Endodermal cell (in vitro differentiated cells): ENCODE results near the gene NKG7. TPM values are rescaled to one million over a fixed set of nuclear protein-coding genes. Genes with fewer than 3 reads are reported as not detected.

Source experiments
- DNase-seq: peaks from one replicate; pipeline ENCODE4 v3.0.0-alpha.2; 2017
- H3K27ac ChIP-seq: 2 replicates; pipeline ENCODE4 v1.5.1; 2013; ENCODE audit warnings: mild to moderate bottlenecking, low read depth, low read length, moderate library complexity
- H3K27me3 ChIP-seq: 2 replicates; pipeline ENCODE4 v1.6.1; 2013; ENCODE audit warnings: mild to moderate bottlenecking, low read length, moderate library complexity; ENCODE audit not compliant: insufficient read depth, control insufficient read depth, poor library complexity, severe bottlenecking
- H3K36me3 ChIP-seq: 2 replicates; pipeline ENCODE4 v1.7.0; 2013; ENCODE audit warnings: mild to moderate bottlenecking, low read length, moderate library complexity; ENCODE audit not compliant: control insufficient read depth, insufficient read depth
- H3K4me1 ChIP-seq: one replicate; pipeline ENCODE4 v1.7.0; 2013; ENCODE audit warnings: low read length; ENCODE audit not compliant: control insufficient read depth, insufficient read depth
- H3K4me3 ChIP-seq: 2 replicates; pipeline ENCODE4 v1.5.1; 2013; ENCODE audit warnings: mild to moderate bottlenecking, low read length, moderate library complexity
- H3K9ac ChIP-seq: 2 replicates; pipeline ENCODE4 v1.6.1; 2013; ENCODE audit warnings: mild to moderate bottlenecking, low read length, moderate library complexity; ENCODE audit not compliant: poor library complexity, severe bottlenecking; ENCODE audit errors: extremely low read depth
- H3K9me3 ChIP-seq: 2 replicates; pipeline ENCODE4 v1.6.1; 2013; ENCODE audit warnings: mild to moderate bottlenecking, low read length, moderate library complexity; ENCODE audit not compliant: control insufficient read depth
- H3K27ac Mint-ChIP-seq: 2 replicates; pipeline ENCODE4 v1.8.0; 2020; ENCODE audit warnings: mixed read lengths
- H3K27me3 Mint-ChIP-seq: 2 replicates; pipeline ENCODE4 v1.8.0; 2021; ENCODE audit warnings: mild to moderate bottlenecking, mixed read lengths; ENCODE audit not compliant: insufficient read depth
- H3K36me3 Mint-ChIP-seq: 2 replicates; pipeline ENCODE4 v1.8.0; 2020; ENCODE audit warnings: low read depth, mixed read lengths
- H3K4me1 Mint-ChIP-seq: 2 replicates; pipeline ENCODE4 v1.8.0; 2020; ENCODE audit warnings: mixed read lengths
- H3K4me3 Mint-ChIP-seq: 2 replicates; pipeline ENCODE4 v1.8.0; 2020; ENCODE audit warnings: mild to moderate bottlenecking, moderate library complexity, mixed read lengths
- H3K9me3 Mint-ChIP-seq: 2 replicates; pipeline ENCODE4 v1.8.0; 2020; ENCODE audit warnings: mild to moderate bottlenecking, mixed read lengths
- WGBS, 2 experiments: methylation state at CpG; one replicate each; pipeline versions ENCODE4 v1.1.5 to v1.1.7; 2013; ENCODE audit warnings: missing lambda C conversion rate in 2 of 2, mixed read lengths in 1 of 2; ENCODE audit not compliant: insufficient coverage in 1 of 2, insufficient read length in 1 of 2; 5-methylcytosine and 5-hydroxymethylcytosine counted together
- total RNA-seq, 2 donors: library from RNA; stranded (reverse); fragmentation: NEBNext Ultra II Directional in 1 of 2; extraction: Animal tissue kit (Norgen Biotek cat#: 25700) in 1 of 2; gene quantifications; 2 replicates in 1 of 2; 3 replicates in 1 of 2; pipeline ENCODE4 v1.2.1, GENCODE V29; 2021
- TF ChIP-seq, protein P1 (sequence below): fragments of 200-600 bp; sonication (generic); conservative IDR thresholded peaks from 2 replicates; pipeline ENCODE4 v1.5.0; 2021; ENCODE audit warnings: antibody characterized with exemption, mild to moderate bottlenecking

The NKG7 gene
- total RNA-seq, 2 donors from 2014 or later = not detected

DNA sequence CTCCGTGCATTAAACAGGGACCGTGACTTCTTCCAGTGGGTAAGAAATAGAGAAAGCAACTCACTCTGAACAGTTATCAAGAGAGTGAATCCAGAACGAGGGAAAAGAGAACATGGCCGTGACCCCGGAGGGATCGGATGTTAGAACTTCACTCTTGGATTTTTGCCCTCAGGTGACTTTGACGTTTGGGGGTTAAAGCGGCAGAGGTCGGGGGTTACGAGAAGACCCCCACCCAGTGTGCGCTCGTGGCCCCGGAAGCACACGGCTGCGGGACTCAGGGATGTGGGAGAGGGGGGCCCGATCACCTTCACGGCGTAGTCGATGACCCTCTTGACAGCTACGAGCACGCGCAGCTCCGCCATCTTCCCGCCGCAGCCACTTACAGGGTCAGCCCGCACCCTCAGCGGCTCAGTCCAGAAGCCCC, 6.5 kb downstream of the NKG7 start, which contains the start of gene ETFB:
TSS of gene ETFB (minus strand) at position 424 of the 424 bp plus-strand sequence. CDS start at position 362, 62 bp downstream.
- H3K4me3 Mint-ChIP-seq = peak within 1 kb of the TSS; percentile 99
- Histone ChIP-seq H3K4me3 (peak within 1 kb of the TSS; percentile 94), H3K9me3 (no peaks in the 10 kb centered on the region), H3K27me3 (no peaks in the 10 kb centered on the region), H3K36me3 (no peaks in the 10 kb centered on the region), H3K4me1 (peaks cover 17% of the 10 kb centered on the region), H3K9ac (peak within 1 kb of the TSS; percentile 86), H3K27ac (peak within 1 kb of the TSS; percentile 78)
- WGBS, 2 experiments = 1% methylated on average over 16 to 27 of the region's 27 CpGs
- no peaks in the 10 kb centered on the region for H3K9me3 Mint-ChIP-seq
- peaks cover 39% of the 10 kb centered on the region for H3K4me1 Mint-ChIP-seq
- no peak for DNase-seq
- peak within 1 kb of the TSS; percentile 99 for H3K27ac Mint-ChIP-seq
- H3K36me3 Mint-ChIP-seq = no peaks in the 10 kb centered on the region
- TF ChIP-seq, protein P1, sequence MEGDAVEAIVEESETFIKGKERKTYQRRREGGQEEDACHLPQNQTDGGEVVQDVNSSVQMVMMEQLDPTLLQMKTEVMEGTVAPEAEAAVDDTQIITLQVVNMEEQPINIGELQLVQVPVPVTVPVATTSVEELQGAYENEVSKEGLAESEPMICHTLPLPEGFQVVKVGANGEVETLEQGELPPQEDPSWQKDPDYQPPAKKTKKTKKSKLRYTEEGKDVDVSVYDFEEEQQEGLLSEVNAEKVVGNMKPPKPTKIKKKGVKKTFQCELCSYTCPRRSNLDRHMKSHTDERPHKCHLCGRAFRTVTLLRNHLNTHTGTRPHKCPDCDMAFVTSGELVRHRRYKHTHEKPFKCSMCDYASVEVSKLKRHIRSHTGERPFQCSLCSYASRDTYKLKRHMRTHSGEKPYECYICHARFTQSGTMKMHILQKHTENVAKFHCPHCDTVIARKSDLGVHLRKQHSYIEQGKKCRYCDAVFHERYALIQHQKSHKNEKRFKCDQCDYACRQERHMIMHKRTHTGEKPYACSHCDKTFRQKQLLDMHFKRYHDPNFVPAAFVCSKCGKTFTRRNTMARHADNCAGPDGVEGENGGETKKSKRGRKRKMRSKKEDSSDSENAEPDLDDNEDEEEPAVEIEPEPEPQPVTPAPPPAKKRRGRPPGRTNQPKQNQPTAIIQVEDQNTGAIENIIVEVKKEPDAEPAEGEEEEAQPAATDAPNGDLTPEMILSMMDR = no peak
- peaks cover 3% of the 10 kb centered on the region for H3K27me3 Mint-ChIP-seq

DNA sequence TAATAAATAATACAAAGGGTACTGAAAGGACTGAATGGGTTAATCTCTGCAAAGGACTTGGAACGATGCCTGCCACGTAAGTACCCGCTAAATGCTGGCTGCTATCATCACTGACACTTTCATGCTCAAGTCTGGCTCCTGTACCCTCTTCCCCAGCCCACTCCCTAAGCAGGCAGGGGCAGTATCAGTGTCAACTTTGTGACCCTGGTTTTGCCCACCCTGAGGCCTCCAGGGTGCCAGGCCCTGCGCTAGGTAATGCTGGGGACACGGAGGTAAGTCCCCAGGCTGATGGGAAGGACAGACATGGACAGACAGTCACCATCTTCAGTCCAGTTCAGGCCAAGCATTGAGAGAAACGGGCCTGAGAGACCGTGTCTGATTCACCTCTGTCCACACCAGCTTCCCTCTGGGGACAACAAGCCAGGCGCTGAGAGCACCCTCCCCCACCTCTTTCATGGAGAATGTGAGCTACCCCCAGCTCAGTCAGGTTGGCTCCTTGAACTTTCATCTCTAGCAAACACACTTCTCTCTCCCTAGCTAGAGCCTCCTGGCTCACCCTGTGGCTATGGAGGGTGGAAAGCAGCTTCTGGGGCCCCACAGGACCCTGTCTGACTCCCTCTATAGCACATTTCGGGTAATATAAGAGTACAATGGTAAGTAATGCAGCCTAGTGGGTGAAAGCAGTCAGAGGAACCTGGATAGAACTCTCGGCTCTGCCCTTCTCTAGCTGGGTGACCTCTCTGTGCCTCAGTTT, 7.1 kb downstream of the NKG7 start:
- peak overlapping the region; percentile 96 for H3K27ac Mint-ChIP-seq
- Histone ChIP-seq H3K4me1 (peaks cover 17% of the 10 kb centered on the region), H3K27me3 (no peaks in the 10 kb centered on the region), H3K27ac (peak overlapping the region; percentile 6), H3K36me3 (no peaks in the 10 kb centered on the region), H3K4me3 (peak overlapping the region; percentile 89), H3K9me3 (no peaks in the 10 kb centered on the region), H3K9ac (peak overlapping the region; percentile 83)
- DNase-seq = peak; percentile 68
- TF ChIP-seq, protein P1 = no peak
- no peaks in the 10 kb centered on the region for H3K36me3 Mint-ChIP-seq
- peaks cover 39% of the 10 kb centered on the region for H3K4me1 Mint-ChIP-seq
- peak overlapping the region; percentile 99 for H3K4me3 Mint-ChIP-seq
- no peaks in the 10 kb centered on the region for H3K9me3 Mint-ChIP-seq
- H3K27me3 Mint-ChIP-seq = no peaks in the 10 kb centered on the region
- 46 to 54% methylated on average over 8 to 10 of the region's 10 CpGs for WGBS, 2 experiments

DNA sequence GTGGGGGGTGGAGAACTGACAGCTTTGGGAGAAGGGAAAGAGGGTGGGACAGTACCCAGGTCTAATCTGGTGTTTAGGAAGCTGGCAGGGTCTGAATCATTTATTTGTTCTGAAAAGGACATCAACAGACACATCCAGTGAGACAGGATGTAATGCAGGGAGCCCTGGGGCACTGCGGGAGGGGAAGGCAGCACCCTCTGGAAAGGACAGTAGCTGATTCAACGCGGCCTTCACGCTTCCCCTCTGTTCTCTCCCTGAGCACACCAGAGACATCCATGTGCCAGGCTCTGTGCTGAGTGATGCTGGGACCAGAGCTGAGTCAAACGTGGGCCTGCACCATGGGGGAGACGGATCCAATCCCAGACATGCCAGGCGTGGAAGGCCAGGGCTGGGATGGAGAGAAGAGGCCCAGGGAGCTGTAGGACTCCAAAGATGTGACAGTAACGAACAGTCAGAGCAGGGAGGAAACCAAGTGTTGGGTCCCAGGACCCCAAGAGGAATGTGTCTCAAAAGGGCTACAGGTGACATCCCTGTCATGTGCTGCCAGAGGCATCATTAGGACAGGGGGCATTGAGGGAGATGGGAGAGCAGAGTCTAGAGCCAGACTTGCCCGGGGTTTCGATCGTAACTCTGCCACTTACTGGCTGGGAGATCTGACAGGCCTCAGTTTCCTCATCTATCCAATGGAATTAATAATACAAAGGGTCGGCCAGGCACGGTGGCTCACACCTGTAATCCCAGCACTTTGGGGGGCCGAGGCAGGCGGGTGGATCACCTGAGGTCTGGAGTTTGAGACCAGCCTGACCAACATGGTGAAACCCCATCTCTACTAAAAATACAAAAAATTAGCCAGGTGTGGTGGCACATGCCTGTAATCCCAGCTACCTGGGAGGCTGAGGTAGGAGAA, 8.0 kb downstream of the NKG7 start:
- Histone ChIP-seq H3K9ac (peak overlapping the region; percentile 75), H3K4me3 (no peak overlapping the region), H3K36me3 (no peaks in the 10 kb centered on the region), H3K4me1 (peaks cover 17% of the 10 kb centered on the region), H3K27me3 (no peaks in the 10 kb centered on the region), H3K27ac (no peak overlapping the region), H3K9me3 (no peaks in the 10 kb centered on the region)
- peak overlapping the region; percentile 15 for H3K4me3 Mint-ChIP-seq
- H3K36me3 Mint-ChIP-seq = no peaks in the 10 kb centered on the region
- 86 to 93% methylated on average over 8 to 15 of the region's 15 CpGs for WGBS, 2 experiments
- H3K9me3 Mint-ChIP-seq = no peaks in the 10 kb centered on the region
- no peak for DNase-seq
- H3K27ac Mint-ChIP-seq = peak overlapping the region; percentile 96
- H3K4me1 Mint-ChIP-seq = peaks cover 42% of the 10 kb centered on the region
- TF ChIP-seq, protein P1 = no peak
- H3K27me3 Mint-ChIP-seq = no peaks in the 10 kb centered on the region
